SU-DHL-6 (cell line): ENCODE data around the gene STOML1.

Source experiments
- EZH2phosphoT487 ChIP-seq: fragments of 200-600 bp; sonication (generic), shearing (Covaris generic); conservative IDR thresholded peaks from 2 replicates; pipeline ENCODE4 v1.6.1; 2018; ENCODE audit warnings: mild to moderate bottlenecking, antibody characterized with exemption, low read length, moderate library complexity, mixed read lengths
- TF ChIP-seq, protein P1 (sequence below): fragments of 200-600 bp; sonication (generic); IDR thresholded peaks from one replicate; pipeline ENCODE4 v1.5.1; 2017; ENCODE audit warnings: antibody characterized with exemption, mild to moderate bottlenecking, low read length, moderate library complexity; ENCODE audit not compliant: insufficient read depth, poor library complexity, severe bottlenecking

DNA sequence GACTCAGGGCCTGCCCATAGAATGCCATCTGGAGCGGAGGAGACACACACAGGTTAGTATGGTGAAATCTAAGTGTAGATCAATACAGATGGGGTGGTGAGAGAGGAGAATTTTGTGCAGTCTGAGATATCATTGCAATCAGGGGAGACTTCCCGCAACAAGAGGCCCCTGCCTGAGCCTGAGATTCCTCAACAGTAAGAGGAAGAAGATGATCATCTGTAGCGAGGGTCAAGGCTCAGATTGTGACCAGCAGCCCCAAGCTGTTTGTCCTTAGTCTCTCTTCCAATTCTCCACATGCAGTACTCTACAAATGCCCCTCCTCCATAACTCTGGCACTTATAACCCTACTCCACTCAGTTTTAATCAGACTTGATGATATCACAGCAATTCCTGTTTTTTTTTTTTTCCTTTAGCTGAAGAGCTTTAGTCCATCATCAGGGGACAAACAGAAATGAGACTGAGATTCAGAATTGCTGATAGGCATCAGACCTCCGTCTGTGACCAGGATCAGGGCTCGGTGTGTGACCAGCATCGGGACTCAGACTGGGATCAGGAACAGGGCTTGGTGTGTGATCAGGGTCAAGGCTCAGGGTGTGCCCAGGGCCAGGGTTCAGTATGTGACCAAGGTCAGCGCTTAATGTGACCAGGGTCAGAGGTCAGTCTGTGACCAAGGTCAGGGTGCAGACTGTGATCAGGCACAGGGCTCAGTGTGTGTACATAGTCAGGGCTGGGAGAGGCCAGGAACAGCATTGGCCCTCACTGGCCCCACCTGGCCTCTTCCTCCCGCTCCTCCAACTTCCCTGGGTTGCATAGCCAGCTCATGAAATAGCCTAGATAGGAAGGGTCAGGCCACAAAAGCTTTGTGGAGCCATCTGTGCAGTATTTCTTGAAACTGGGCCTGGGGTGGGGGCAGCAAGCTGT lies 51.8 kb downstream of the STOML1 start:
- TF ChIP-seq, protein P1, sequence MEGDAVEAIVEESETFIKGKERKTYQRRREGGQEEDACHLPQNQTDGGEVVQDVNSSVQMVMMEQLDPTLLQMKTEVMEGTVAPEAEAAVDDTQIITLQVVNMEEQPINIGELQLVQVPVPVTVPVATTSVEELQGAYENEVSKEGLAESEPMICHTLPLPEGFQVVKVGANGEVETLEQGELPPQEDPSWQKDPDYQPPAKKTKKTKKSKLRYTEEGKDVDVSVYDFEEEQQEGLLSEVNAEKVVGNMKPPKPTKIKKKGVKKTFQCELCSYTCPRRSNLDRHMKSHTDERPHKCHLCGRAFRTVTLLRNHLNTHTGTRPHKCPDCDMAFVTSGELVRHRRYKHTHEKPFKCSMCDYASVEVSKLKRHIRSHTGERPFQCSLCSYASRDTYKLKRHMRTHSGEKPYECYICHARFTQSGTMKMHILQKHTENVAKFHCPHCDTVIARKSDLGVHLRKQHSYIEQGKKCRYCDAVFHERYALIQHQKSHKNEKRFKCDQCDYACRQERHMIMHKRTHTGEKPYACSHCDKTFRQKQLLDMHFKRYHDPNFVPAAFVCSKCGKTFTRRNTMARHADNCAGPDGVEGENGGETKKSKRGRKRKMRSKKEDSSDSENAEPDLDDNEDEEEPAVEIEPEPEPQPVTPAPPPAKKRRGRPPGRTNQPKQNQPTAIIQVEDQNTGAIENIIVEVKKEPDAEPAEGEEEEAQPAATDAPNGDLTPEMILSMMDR: no peak
- no peak for TF ChIP-seq EZH2phosphoT487
